Measurements from ENCODE around the gene ERGIC3.

Gene ERGIC3

DNA sequence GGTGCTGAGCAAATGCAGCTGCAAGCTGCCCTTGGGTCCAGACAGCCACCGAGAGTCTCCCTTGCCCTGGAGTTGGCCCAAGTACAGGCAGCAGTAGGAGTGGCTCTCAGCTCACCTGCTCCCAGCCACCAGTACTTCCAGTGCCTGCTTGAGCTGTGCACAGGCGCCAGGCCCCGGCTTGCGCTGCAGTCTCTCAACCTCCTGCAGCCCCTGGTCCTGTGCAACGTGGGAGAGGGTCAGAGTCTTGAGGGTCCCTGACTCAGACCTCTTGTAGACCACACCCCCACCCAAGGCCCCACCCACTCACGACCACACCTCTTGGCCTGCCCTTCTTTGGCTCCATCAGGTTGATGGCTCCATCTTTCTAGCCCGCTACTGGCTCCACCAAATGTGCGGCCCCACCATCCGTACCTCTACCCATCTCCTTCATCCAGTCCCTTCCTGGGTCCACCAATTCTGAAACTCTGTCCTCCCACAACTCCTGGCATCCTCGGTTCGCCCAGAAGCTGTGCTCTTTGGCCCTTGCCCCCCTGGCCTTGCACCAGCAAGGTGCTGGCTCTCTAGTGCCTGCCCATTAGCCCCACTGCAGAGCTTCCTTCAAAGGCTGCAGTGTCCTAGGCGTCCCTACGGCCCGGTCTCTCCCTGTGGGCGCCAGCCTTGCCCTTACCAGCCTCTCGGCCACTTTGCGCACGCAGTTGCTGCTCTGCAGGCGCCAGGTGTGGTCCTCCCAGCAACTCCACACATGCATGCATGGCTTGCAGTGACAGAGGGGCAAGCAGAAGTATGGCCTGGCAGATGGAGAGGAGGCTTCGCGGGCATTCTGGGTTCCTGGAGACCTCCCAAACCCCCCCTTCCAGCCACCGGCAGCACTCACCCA lies 57.3 kb downstream of the ERGIC3 start:
- no peak for DNase-seq (ENCODE audit: low read depth in 2 of 2)

DNA sequence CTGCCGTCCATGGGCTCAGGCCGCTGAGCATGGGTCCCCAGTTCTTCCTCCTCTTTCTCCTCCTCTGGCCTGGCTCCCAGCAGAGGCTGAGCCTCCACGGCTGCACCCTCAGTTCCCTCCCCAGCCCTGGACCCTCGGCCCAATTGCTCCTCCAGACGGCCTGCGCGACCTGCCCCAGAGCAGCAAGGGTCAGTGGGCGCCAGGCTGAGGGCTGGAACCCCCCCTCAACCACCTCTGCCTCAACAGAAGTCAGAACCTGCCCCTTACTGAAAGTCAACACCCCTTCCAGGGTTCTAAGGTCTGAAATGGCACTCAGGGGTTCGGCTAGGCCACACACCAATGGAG lies 57.9 kb downstream of the ERGIC3 start:
- no peak for DNase-seq (ENCODE audit: low read depth in 2 of 2)

DNA sequence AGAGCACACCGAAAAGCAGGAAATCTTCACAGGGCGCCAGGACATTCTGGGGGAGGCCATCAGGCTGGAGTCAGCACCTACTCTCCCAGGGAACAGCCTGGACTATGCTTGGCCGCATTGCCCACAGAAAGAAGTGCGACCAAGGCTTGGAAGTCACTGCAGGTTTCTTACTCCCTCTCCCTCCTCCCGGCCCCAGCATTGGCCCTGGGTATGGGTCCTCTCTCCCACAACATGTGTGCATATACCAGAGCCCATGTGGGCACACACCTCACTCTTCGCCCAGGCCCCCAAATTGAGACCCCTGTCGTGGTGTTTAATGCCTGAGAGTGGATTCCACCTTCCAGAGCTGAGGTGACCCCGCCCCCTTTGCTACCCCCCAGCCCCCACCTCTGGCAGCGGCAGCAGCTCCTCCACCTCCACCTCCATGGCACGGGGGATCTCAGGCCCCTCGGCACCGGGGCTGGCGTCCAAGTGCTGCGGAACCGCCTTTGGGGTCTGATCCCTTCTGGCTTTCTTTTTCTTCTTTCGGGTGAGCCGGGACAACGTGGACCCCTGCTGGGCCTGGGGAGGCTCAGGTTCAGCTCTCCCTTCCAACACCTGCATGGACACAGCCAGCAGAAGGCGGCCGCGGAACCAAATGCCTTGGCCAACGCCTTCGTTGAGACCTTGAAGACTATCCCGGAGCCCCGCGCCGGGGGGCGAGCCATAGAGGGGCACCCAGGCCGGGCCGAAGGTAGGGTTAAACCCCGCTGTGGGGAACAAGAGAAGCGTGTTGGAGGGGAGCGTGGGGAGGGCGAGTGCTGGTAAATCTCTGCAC lies 58.5 kb downstream of the ERGIC3 start:
- DNase-seq (ENCODE audit: low read depth in 2 of 2): no peak

DNA sequence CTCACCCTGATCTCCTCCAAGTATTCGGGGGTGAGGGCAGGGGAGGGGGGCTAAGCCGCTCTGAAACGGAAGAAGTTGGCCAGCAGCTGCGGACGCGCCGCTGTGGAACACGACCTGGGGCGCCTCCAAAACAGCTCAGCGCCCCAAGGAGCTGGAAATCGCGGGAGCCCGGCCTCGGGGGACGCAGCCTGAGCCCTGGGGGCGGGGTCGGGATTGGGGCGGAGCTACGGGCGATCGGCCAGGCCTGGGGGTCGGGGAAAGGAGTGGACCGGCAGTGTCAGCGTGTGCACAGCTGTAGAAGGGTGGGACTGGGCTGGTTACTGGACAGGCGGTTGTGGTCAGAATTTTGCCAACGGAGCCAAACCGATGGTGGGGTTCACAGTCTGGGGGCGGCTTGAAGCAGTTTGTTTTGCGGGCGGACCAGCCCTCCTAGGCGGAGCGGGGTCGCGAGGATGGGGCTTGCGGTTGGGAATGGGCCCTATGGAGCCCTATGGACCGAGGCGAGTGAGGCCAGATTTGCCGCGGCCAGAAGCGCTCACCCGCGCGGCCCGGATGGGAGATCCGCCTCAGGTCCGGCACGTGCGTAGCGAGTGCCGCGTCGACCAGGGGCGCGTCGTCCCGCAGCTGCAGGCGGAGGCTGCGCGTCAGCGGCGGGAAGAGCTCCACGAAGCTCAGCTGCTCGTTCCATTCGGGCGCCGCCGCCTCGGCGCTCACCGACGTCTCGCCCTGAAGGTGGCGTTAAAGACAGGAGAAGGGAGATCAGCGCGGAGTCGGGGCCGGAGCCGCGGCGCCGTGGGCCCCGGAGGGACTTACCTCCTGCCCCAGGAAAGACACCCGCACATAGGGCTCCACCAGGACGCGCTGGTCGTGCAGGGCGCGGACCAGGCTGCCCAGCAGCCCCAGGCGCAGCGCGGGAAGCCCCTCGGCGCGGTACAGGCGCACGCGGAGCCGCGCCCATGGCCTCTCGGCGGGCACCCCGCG lies 59.4 kb downstream of the ERGIC3 start:
- peak; percentile 45 to 62 for DNase-seq (ENCODE audit: low read depth in 2 of 2)

DNA sequence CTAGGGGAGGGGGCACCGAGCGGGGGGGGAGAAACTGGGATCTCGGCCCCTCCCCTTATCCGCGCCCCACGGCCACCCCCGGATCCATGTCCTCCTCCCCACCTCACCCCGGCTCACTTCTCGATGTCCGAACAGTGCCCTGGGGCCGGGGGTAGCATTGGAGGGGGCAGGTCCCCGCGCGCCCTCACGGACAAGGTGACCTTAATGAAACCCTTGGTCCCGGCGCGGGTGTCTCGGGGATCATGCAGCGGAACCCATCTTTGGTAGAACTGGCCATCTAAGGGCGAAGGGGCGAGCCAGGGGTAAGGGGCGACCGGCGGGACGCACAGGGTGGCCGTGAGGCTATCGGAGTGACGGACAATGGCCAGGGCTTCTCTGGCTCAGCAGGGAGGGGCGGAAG lies 60.1 kb downstream of the ERGIC3 start:
- no peak for DNase-seq (ENCODE audit: low read depth in 2 of 2)

DNA sequence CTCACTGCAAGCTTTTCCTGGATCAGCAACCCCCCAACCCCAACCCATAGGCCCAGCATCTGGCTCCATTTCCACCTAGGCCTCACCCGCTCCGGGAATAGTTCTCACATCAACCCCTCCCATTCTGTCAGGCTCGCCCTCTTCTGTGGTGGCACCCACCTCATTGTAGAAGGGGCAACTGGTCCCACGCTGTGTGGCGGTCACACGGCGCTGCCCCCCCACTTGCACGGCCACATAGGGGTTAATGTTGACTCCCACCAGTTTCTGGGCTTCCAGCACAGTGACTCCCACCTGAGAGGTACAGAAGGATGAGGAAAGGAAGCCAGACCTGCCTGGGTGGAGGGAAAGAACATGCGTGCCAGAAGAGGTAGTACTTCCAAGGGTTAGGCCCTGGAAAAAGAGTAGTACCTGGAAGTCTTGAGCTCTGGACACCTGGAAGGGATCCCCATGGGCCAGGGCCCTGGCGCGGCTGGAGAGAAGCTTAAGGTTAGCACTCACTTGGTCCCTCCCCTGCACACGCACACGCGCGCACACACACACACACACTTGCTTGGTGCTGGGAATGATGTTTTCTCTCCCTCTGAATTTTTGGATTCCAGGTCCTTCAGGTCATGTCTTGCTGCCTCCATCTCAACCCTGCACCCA lies 61.1 kb downstream of the ERGIC3 start:
- no peak for DNase-seq (ENCODE audit: low read depth in 2 of 2)

DNA sequence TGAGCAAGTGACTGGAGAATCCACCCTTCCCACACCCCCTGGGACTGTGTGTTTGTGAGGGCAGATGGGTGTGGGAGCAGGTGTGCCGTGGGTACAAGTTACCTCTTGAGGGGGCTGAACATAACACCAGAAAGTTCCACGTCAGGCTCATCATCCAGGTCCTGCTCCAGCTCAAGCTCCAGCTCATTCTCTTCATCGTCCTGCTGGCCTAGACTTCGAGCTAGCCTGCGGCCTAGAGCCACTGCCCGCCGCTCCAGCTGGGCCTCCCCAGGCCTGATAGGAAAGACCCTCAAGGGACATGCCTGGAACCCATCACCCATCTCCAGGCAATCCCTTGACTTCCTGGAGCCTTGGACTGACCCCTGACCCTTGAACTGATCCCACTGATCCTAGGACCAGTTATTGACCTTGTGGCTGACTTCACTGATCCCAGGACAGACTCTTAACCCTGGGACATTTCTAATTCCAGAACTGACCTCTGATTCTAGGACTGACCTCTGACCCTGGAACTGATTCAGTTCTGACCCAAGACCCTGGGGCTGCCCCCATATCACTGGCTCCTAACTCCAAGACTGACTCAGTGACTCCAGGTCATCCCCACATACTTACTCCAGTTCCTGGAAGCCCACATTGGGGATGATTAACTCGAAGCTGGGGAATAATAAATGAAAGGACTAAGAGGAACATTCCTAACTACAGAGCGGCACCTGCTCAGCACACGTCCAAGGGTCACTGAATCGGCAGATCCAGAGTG lies 62.0 kb downstream of the ERGIC3 start:
- no peak for DNase-seq (ENCODE audit: low read depth in 2 of 2)

DNA sequence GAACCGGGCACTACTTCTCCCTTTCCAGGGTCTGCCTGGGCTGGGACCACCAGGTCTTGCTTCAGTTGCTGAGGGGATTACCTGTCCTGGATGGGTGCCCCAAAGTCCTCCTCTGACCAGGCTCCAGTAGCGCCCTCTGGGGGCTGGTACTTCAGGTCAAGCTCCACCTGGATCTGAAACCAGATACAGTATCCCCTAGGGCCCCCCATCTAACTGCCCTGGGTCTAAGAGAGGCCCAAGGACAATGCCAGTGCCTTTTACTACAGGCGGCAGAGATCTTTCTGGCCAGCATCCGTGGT lies 62.5 kb downstream of the ERGIC3 start:
- no peak for DNase-seq (ENCODE audit: low read depth in 2 of 2)

DNA sequence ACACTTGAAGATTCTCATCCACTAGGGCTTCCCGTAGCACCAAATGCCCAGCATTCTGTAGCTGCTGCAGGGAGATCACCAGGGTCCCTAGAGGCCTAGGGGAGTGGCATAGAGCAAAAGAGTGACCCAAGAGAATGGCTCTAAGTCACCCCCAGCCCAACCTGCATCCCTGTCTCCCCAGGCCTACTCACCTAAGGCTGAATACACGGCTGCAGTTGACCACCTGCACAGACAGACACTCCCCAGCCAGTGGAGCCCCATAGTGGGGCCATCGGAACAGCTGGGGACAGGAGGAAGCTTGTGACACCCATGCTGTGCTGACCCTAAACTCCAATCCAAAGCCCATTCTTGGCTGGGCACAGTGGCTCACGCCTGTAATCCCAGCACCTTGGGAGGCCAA lies 64.2 kb downstream of the ERGIC3 start:
- DNase-seq (ENCODE audit: low read depth in 2 of 2): no peak
